T47D (cell line): ENCODE results near the gene GRIPAP1.
A peak's percentile ranks its signal among the peaks of the same experiment; 100 is the strongest.
"Not testable (repeated sequence)": the region's sequence is repeated elsewhere in the genome, so short reads cannot be mapped to it uniquely, and the experiment has no call there.

Source experiments
- DNase-seq, 2 experiments: peaks; one replicate each; pipeline versions ENCODE4 v3.0.0 to v3.0.0-alpha.2; 2011 to 2012; ENCODE audit warnings: low read depth in 1 of 2, low spot score in 1 of 2
- JUND ChIP-seq: IDR thresholded peaks from 2 replicates; pipeline ENCODE4 v1.6.1; 2012; ENCODE audit warnings: low read depth
- in situ Hi-C: cut with HindIII; loops from 2 replicates; pipeline ENCODE4 v1.10.0; 2016; ENCODE audit warnings: low sequenced_read_pairs, low pct_unique_long_range_greater_than_20kb

Gene GRIPAP1

GRCh38 chrX:49019050-49019449 lies 17.0 kb upstream of the GRIPAP1 start:
- no peak for TF ChIP-seq JUND
- in situ Hi-C loops = no loop called here
- DNase-seq = no peak

- in situ Hi-C loops = no loop called here
- DNase-seq = peak in 1 of 2 experiments; percentile 24
- no peak for TF ChIP-seq JUND
Measured at GRCh38 chrX:49003696-49004095, 1.6 kb upstream of the GRIPAP1 start.

GRCh38 chrX:49001521-49002090 lies 458 bp downstream of the GRIPAP1 start:
- peak; percentile 13 to 43 for DNase-seq
- in situ Hi-C loops = no loop called here
- no peak for TF ChIP-seq JUND

GRCh38 chrX:49000636-49001035 lies 1.4 kb downstream of the GRIPAP1 start:
- no peak for TF ChIP-seq JUND
- in situ Hi-C loops = no loop called here
- DNase-seq = no peak

- TF ChIP-seq JUND = no peak
- no peak for DNase-seq
- in situ Hi-C loops = no loop called here
Measured at GRCh38 chrX:48999030-48999429, 3.0 kb downstream of the GRIPAP1 start.

GRCh38 chrX:48998391-48998790 lies 3.7 kb downstream of the GRIPAP1 start:
- in situ Hi-C loops = no loop called here
- TF ChIP-seq JUND = no peak

GRCh38 chrX:48997865-48998264 lies 4.2 kb downstream of the GRIPAP1 start:
- TF ChIP-seq JUND = no peak
- no peak for DNase-seq
- in situ Hi-C loops = no loop called here

More at GRCh38 chrX:48998391-48998790, 3.7 kb downstream of the GRIPAP1 start:
- DNase-seq = no peak

GRCh38 chrX:48997455-48997854 lies 4.6 kb downstream of the GRIPAP1 start:
- DNase-seq = no peak
- no peak for TF ChIP-seq JUND
- in situ Hi-C loops = no loop called here

GRCh38 chrX:48996969-48997368 lies 5.1 kb downstream of the GRIPAP1 start:
- in situ Hi-C loops = no loop called here
- DNase-seq = peak; percentile 6 to 16

GRCh38 chrX:48992341-48992740 lies 9.7 kb downstream of the GRIPAP1 start:
- in situ Hi-C loops = no loop called here
- no peak for DNase-seq

More at GRCh38 chrX:48996969-48997368, 5.1 kb downstream of the GRIPAP1 start:
- TF ChIP-seq JUND = no peak

GRCh38 chrX:48989483-48989882 lies 12.6 kb downstream of the GRIPAP1 start:
- no peak for TF ChIP-seq JUND
- DNase-seq = no peak
- in situ Hi-C loops = no loop called here

More at GRCh38 chrX:48992341-48992740, 9.7 kb downstream of the GRIPAP1 start:
- TF ChIP-seq JUND = no peak

GRCh38 chrX:48983896-48984295 lies 18.2 kb downstream of the GRIPAP1 start:
- in situ Hi-C loops = no loop called here
- DNase-seq = no peak
- TF ChIP-seq JUND = no peak

- in situ Hi-C loops = no loop called here
- no peak for TF ChIP-seq JUND
- DNase-seq = no peak
Measured at GRCh38 chrX:48983081-48983480, 19.0 kb downstream of the GRIPAP1 start.

- in situ Hi-C loops = no loop called here
- TF ChIP-seq JUND = no peak
- no peak for DNase-seq
Measured at GRCh38 chrX:48981178-48981577, 20.9 kb downstream of the GRIPAP1 start.

GRCh38 chrX:48980341-48980740 lies 21.7 kb downstream of the GRIPAP1 start:
- DNase-seq, in situ Hi-C loops: not testable (repeated sequence)
